ENCODE data around the gene RFNG. TPM values are rescaled to one million over a fixed set of nuclear protein-coding genes. Genes with fewer than 3 reads are reported as not detected.

Gene RFNG
- total and polyA plus RNA-seq, 2 of the 13 experiments (the other 11 are each of a cell fraction or from before 2014, with no cell fraction given) = 61.4 to 64.0 TPM

DNA sequence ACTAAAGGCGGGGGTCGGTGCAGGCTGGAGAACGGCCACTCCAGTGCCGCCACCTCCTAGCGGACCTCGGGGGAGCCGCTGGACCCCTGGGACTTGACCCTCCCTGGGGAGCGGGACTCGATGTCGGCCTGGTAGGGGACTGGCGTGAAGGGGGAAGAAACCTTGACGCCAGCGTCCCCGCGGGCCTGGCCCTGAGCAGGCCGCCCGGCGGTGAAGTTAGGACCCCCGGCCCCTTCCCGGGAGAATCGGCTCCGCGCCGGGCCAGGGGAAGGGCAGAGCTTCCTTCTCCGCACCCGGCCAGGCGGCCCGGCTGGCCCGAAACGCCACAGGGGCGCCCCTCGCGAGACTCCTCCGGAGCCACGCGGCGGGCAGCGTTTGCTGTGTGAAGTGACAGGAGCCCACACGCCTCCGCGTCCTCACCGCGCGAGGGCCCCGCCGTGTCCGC lies 13.6 kb upstream of the RFNG start (continued):
- TF ChIP-seq ZNF281 (CRISPR knock-in tag; IDR thresholded peaks at IDR 0.05; ENCODE audit: borderline replicate concordance) (no peak), U2AF2 (IDR thresholded peaks at IDR 0.05; ENCODE audit: low read depth, low read length) (no peak), ZNF224 (CRISPR knock-in tag; IDR thresholded peaks at IDR 0.05) (no peak), CHCHD3 (CRISPR knock-in tag; IDR thresholded peaks at IDR 0.05) (no peak; the same call in 1 of the 2 replicates), RERE (CRISPR knock-in tag; IDR thresholded peaks at IDR 0.05; ENCODE audit: low read depth) (no peak; the same call in 1 of the 2 replicates), TBX2 (CRISPR knock-in tag; IDR thresholded peaks at IDR 0.05; ENCODE audit: borderline replicate concordance) (peak; percentile 4; the same call in 1 of the 2 replicates), ZNF251 (CRISPR knock-in tag; IDR thresholded peaks at IDR 0.05) (no peak), ZNF3 (CRISPR knock-in tag; IDR thresholded peaks at IDR 0.05) (no peak), SIN3A (IDR thresholded peaks at IDR 0.05; ENCODE audit: borderline replicate concordance, low read depth, low read length) (peak; percentile 5; the same call in 1 of the 2 replicates), SNRNP70 (IDR thresholded peaks at IDR 0.05; ENCODE audit: low read depth, low read length) (no peak), BHLHE40 (IDR thresholded peaks at IDR 0.05; ENCODE audit: low read length) (no peak), ZNF558 (CRISPR knock-in tag; IDR thresholded peaks at IDR 0.05; ENCODE audit: borderline replicate concordance) (no peak)
- TF ChIP-seq, protein P1, sequence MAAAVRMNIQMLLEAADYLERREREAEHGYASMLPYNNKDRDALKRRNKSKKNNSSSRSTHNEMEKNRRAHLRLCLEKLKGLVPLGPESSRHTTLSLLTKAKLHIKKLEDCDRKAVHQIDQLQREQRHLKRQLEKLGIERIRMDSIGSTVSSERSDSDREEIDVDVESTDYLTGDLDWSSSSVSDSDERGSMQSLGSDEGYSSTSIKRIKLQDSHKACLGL (CRISPR knock-in tag; IDR thresholded peaks at IDR 0.05) = no peak; the same call in 1 of the 2 replicates
- TF ChIP-seq, protein P2, sequence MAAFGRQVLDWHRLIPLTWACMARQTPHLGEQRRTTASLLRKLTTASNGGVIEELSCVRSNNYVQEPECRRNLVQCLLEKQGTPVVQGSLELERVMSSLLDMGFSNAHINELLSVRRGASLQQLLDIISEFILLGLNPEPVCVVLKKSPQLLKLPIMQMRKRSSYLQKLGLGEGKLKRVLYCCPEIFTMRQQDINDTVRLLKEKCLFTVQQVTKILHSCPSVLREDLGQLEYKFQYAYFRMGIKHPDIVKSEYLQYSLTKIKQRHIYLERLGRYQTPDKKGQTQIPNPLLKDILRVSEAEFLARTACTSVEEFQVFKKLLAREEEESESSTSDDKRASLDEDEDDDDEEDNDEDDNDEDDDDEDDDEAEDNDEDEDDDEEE (CRISPR knock-in tag; IDR thresholded peaks at IDR 0.05) = 0 out of 2 replicates have a peak, but pooled peaks have one; percentile 72
